H1 (cell line): ENCODE data around the gene IDE. TPM values are rescaled to one million over a fixed set of nuclear protein-coding genes. Genes with fewer than 3 reads are reported as not detected.

Experiments
- CTCF ChIA-PET: fragments of 300-600 bp; sonication (Branson Sonifier 250); formaldehyde crosslinking; loops from one replicate; lab custom pipeline; 2021; ENCODE audit not compliant: partially characterized antibody; lab: Charles Lee
- POLR2A ChIA-PET: fragments of 300-600 bp; sonication (Branson Sonifier 250); formaldehyde crosslinking; loops from one replicate; lab custom pipeline; 2021; ENCODE audit warnings: inconsistent platforms; ENCODE audit not compliant: partially characterized antibody; lab: Charles Lee
- DNase-seq, 2 experiments: peaks; one replicate each; pipeline versions ENCODE4 v3.0.0 to v3.0.0-alpha.2; 2010 to 2022; ENCODE audit warnings: low spot score in 2 of 2, low read depth in 1 of 2, mixed read lengths in 1 of 2
- FAIRE-seq: peaks from 2 replicates; lab custom pipeline; 2011; peaks lifted over from hg19 to GRCh38; lab: Jason Lieb, UNC
- H2AFZ ChIP-seq: 2 replicates; pipeline ENCODE4 v1.8.1; 2012; ENCODE audit warnings: low read length, inconsistent platforms
- H2AK5ac ChIP-seq: 2 replicates; pipeline ENCODE4 v1.6.1; 2013; ENCODE audit warnings: low read depth, low read length
- H2BK120ac ChIP-seq: replicated peaks from 2 replicates; pipeline ENCODE3; 2013; ENCODE audit warnings: low read depth, low read length, inconsistent platforms
- H2BK12ac ChIP-seq: 2 replicates; pipeline ENCODE4 v1.6.1; 2013; ENCODE audit warnings: low read depth, low read length
- H2BK15ac ChIP-seq: 2 replicates; pipeline ENCODE4 v1.6.1; 2013; ENCODE audit warnings: low read length
- H2BK20ac ChIP-seq: 2 replicates; pipeline ENCODE4 v1.6.1; 2013; ENCODE audit warnings: low read length
- H2BK5ac ChIP-seq: 2 replicates; pipeline ENCODE4 v1.6.1; 2013; ENCODE audit warnings: low read depth, low read length
- H3K14ac ChIP-seq: 2 replicates; pipeline ENCODE4 v1.6.1; 2013; ENCODE audit warnings: inconsistent platforms; ENCODE audit not compliant: insufficient read length
- H3K18ac ChIP-seq: 2 replicates; pipeline ENCODE4 v1.6.1; 2013; ENCODE audit warnings: low read length; ENCODE audit errors: extremely low read depth
- H3K23ac ChIP-seq: 2 replicates; pipeline ENCODE4 v1.6.1; 2013; ENCODE audit warnings: inconsistent platforms; ENCODE audit not compliant: insufficient read length
- H3K23me2 ChIP-seq: 2 replicates; pipeline ENCODE4 v1.6.1; 2013; ENCODE audit warnings: low read depth, low read length
- H3K27ac ChIP-seq: 2 replicates; pipeline ENCODE4 v1.6.1; 2011; ENCODE audit warnings: low read depth, low read length, inconsistent platforms
- H3K27me3 ChIP-seq, 4 experiments: replicated peaks in 1 of 4; 1 replicate in 1 of 4; 2 replicates in 3 of 4; pipeline versions ENCODE4 v1.6.1 to v1.8.1; 2011 to 2013; ENCODE audit warnings: low read length in 3 of 4, mild to moderate bottlenecking in 3 of 4, inconsistent platforms in 2 of 4, mixed read lengths in 2 of 4, moderate library complexity in 1 of 4; ENCODE audit not compliant: control insufficient read depth in 3 of 4, insufficient read depth in 3 of 4; ENCODE audit errors: extremely low read depth in 1 of 4
- H3K36me3 ChIP-seq, 4 experiments: 2 replicates each; pipeline versions ENCODE4 v1.6.1 to v1.8.1; 2011 to 2013; ENCODE audit warnings: mild to moderate bottlenecking in 4 of 4, low read length in 3 of 4, moderate library complexity in 2 of 4, control low read depth in 1 of 4, inconsistent platforms in 1 of 4; ENCODE audit not compliant: insufficient read depth in 4 of 4, control insufficient read depth in 2 of 4
- H3K4ac ChIP-seq: replicated peaks from 2 replicates; pipeline ENCODE3; 2013; ENCODE audit warnings: low read length, low read depth, mixed read lengths, inconsistent platforms; ENCODE audit not compliant: insufficient read length
- H3K4me1 ChIP-seq, 4 experiments: replicated peaks in 1 of 4; 1 replicate in 1 of 4; 2 replicates in 3 of 4; pipeline versions ENCODE4 v1.6.1 to v1.8.1; 2011 to 2013; ENCODE audit warnings: low read length in 3 of 4, inconsistent platforms in 2 of 4, mixed read lengths in 1 of 4; ENCODE audit not compliant: insufficient read depth in 4 of 4, control insufficient read depth in 3 of 4
- H3K4me2 ChIP-seq, 2 experiments: 2 replicates each; pipeline versions ENCODE4 v1.6.1 to v1.8.1; 2011 to 2013; ENCODE audit warnings: low read depth in 2 of 2, low read length in 2 of 2, control low read depth in 1 of 2, inconsistent platforms in 1 of 2, mild to moderate bottlenecking in 1 of 2; ENCODE audit not compliant: insufficient read depth in 1 of 2
- H3K4me3 ChIP-seq, 4 experiments: fragments of 200-600, 300-600 bp in 1 of 4; sonication (generic), shearing (Covaris generic), sonication (Bioruptor Twin) in 1 of 4; 2 replicates each; pipeline versions ENCODE4 v1.5.1 to v1.8.1; 2011 to 2016; ENCODE audit warnings: low read length in 4 of 4, low read depth in 3 of 4, control low read depth in 2 of 4, inconsistent platforms in 2 of 4, mild to moderate bottlenecking in 2 of 4, mixed read lengths in 1 of 4, moderate library complexity in 1 of 4; ENCODE audit not compliant: insufficient read depth in 2 of 4; ENCODE audit errors: extremely low read depth in 1 of 4
- H3K56ac ChIP-seq: replicated peaks from 2 replicates; pipeline ENCODE3; 2013; ENCODE audit warnings: low read depth, mild to moderate bottlenecking, mixed read lengths, low read length, inconsistent platforms; ENCODE audit not compliant: insufficient read length
- H3K79me1 ChIP-seq: 2 replicates; pipeline ENCODE4 v1.6.1; 2013; ENCODE audit warnings: low read depth, low read length, control low read depth
- H3K79me2 ChIP-seq, 2 experiments: 2 replicates each; pipeline versions ENCODE4 v1.6.1 to v1.8.1; 2012 to 2013; ENCODE audit warnings: low read length in 2 of 2, mild to moderate bottlenecking in 2 of 2, inconsistent platforms in 1 of 2; ENCODE audit not compliant: insufficient read depth in 2 of 2, control insufficient read depth in 1 of 2
- H3K9ac ChIP-seq, 4 experiments: replicated peaks in 1 of 4; 1 replicate in 1 of 4; 2 replicates in 3 of 4; pipeline versions ENCODE4 v1.6.1 to v1.8.1; 2011 to 2013; ENCODE audit warnings: low read depth in 3 of 4, low read length in 3 of 4, control low read depth in 2 of 4, mild to moderate bottlenecking in 2 of 4, moderate library complexity in 2 of 4, inconsistent platforms in 1 of 4; ENCODE audit errors: extremely low read depth in 1 of 4
- H3K9me3 ChIP-seq, 2 experiments: 2 replicates each; pipeline versions ENCODE4 v1.6.1 to v1.8.1; 2012 to 2013; ENCODE audit warnings: mild to moderate bottlenecking in 2 of 2, moderate library complexity in 2 of 2, control low read depth in 1 of 2, inconsistent platforms in 1 of 2, low read depth in 1 of 2, low read length in 1 of 2, mixed read lengths in 1 of 2; ENCODE audit not compliant: insufficient read depth in 2 of 2
- H4K20me1 ChIP-seq, 2 experiments: replicated peaks in 1 of 2; 2 replicates each; pipeline versions ENCODE3 to v1.8.1; 2011 to 2013; ENCODE audit warnings: inconsistent platforms in 2 of 2, low read length in 2 of 2, mild to moderate bottlenecking in 1 of 2; ENCODE audit not compliant: insufficient read depth in 2 of 2, control insufficient read depth in 1 of 2
- H4K5ac ChIP-seq: 2 replicates; pipeline ENCODE4 v1.6.1; 2013; ENCODE audit warnings: low read length, low read depth, mixed read lengths, inconsistent platforms; ENCODE audit not compliant: insufficient read length
- H4K8ac ChIP-seq: 2 replicates; pipeline ENCODE4 v1.8.0; 2013; ENCODE audit warnings: mild to moderate bottlenecking, moderate library complexity, low read length, inconsistent platforms; ENCODE audit not compliant: insufficient read depth; ENCODE audit errors: extremely low read depth
- H4K91ac ChIP-seq: replicated peaks from 2 replicates; pipeline ENCODE3; 2013; ENCODE audit warnings: low read length, mixed read lengths, inconsistent platforms; ENCODE audit not compliant: insufficient read length
- ATF2 ChIP-seq: IDR thresholded peaks from 2 replicates; pipeline ENCODE4 v1.6.1; 2012; ENCODE audit warnings: low read length, inconsistent platforms
- BACH1 ChIP-seq: IDR thresholded peaks from 2 replicates; pipeline ENCODE4 v1.6.1; 2012; ENCODE audit warnings: low read length, improper control_type of control experiment
- CBX8 ChIP-seq: fragments of 300-800, 300-1000 bp; sonication (generic); IDR thresholded peaks from 2 replicates; pipeline ENCODE4 v1.7.1; 2016; ENCODE audit warnings: low read depth, low read length, borderline replicate concordance
- EP300 ChIP-seq, 2 experiments: IDR thresholded peaks; 1 replicate in 1 of 2; 2 replicates in 1 of 2; pipeline ENCODE4 v1.6.1; 2011 to 2012; ENCODE audit warnings: low read depth in 2 of 2, low read length in 2 of 2, mild to moderate bottlenecking in 2 of 2, borderline replicate concordance in 1 of 2, inconsistent platforms in 1 of 2, moderate library complexity in 1 of 2
- FOSL1 ChIP-seq: IDR thresholded peaks from 2 replicates; pipeline ENCODE4 v1.6.1; 2011; ENCODE audit warnings: mild to moderate bottlenecking, low read depth, low read length, moderate library complexity; ENCODE audit not compliant: insufficient read depth
- NRF1 ChIP-seq: IDR thresholded peaks from 2 replicates; pipeline ENCODE4 v1.6.1; 2011; ENCODE audit warnings: mild to moderate bottlenecking, low read depth, low read length, improper control_type of control experiment
- POU5F1 ChIP-seq: IDR thresholded peaks from 2 replicates; pipeline ENCODE4 v1.6.1; 2011; ENCODE audit warnings: low read depth, mild to moderate bottlenecking, low read length, moderate library complexity
- RBBP5 ChIP-seq: IDR thresholded peaks from 2 replicates; pipeline ENCODE4 v1.7.1; 2012; ENCODE audit warnings: low read depth, mild to moderate bottlenecking, inconsistent platforms, low read length, moderate library complexity, borderline replicate concordance
- SAP30 ChIP-seq: fragments of 300-600 bp; sonication (generic); IDR thresholded peaks from 2 replicates; pipeline ENCODE4 v1.7.1; 2012; ENCODE audit warnings: low read length, moderate library complexity, mild to moderate bottlenecking, inconsistent platforms; ENCODE audit not compliant: insufficient read depth, insufficient replicate concordance
- SIX5 ChIP-seq: IDR thresholded peaks from 2 replicates; pipeline ENCODE4 v1.6.1; 2011; ENCODE audit warnings: mild to moderate bottlenecking, low read depth, low read length
- WGBS, 2 experiments: shearing (Covaris generic) in 1 of 2; methylation state at CpG; one replicate each; pipeline versions ENCODE4 v1.1.6 to v1.1.7; 2013 to 2015; ENCODE audit warnings: low lambda C conversion rate in 2 of 2, mixed read lengths in 2 of 2, inconsistent platforms in 1 of 2, low coverage in 1 of 2, missing lambda C conversion rate in 1 of 2; ENCODE audit not compliant: insufficient replicate concordance in 2 of 2, insufficient coverage in 1 of 2, insufficient read length in 1 of 2; ENCODE audit errors: extremely low coverage in 1 of 2, missing lambda C conversion rate in 1 of 2; 5-methylcytosine and 5-hydroxymethylcytosine counted together
- polyA plus RNA-seq, 7 experiments: library from polyadenylated mRNA; depleted of rRNA in 3 of 7; stranded (reverse) in 5 of 7; unstranded in 2 of 7; fragments of >200 nt in 5 of 7; fragments of 200-250 nt in 2 of 7; gene quantifications; 1 replicate in 5 of 7; 2 replicates in 1 of 7; 4 replicates in 1 of 7; pipeline versions ENCODE4 v1.2.1 to v1.2.3, GENCODE V29; 2011 to 2013; ENCODE audit warnings: missing spikeins in 2 of 7, mixed read lengths in 2 of 7
- total RNA-seq: library from RNA; stranded (reverse); fragmentation: NEBNext Ultra II Directional; extraction: Animal tissue kit (Norgen Biotek cat#: 25700); gene quantifications from 2 replicates; pipeline ENCODE4 v1.2.1, GENCODE V29; 2021

Gene IDE
- total and polyA plus RNA-seq, 2 of the 8 experiments (the other 6 are each of a cell fraction or from before 2014, with no cell fraction given): 12.7 to 52.7 TPM

GRCh38 chr10:92545556-92545955 is 28.3 kb downstream of the IDE start:
- Histone ChIP-seq H3K4me2 (no peak overlapping the region), H2BK5ac (no peak overlapping the region), H3K23ac (no peak overlapping the region), H3K9me3 (no peaks in the 10 kb centered on the region), H3K23me2 (no peaks in the 10 kb centered on the region), H3K27ac (no peak overlapping the region), H3K56ac (no peak overlapping the region), H2BK12ac (no peak overlapping the region), H3K14ac (no peak overlapping the region), H4K20me1 (peaks cover 0 to 2% of the 10 kb centered on the region in 2 experiments), H2BK120ac (no peak overlapping the region), H3K4me3 (no peak overlapping the region), H4K8ac (no peak overlapping the region), H2AFZ (no peak overlapping the region), H2AK5ac (no peak overlapping the region), H3K79me2 (peaks cover 3 to 41% of the 10 kb centered on the region in 2 experiments; a peak in 3 of 4 replicates), H4K91ac (no peak overlapping the region), H3K79me1 (no peaks in the 10 kb centered on the region; the same call in 1 of the 2 replicates), H3K18ac (no peak overlapping the region), H3K9ac (no peak overlapping the region), H2BK20ac (no peak overlapping the region), H3K4ac (no peak overlapping the region), H4K5ac (no peak overlapping the region), H3K4me1 (peaks cover 0 to 5% (median 1%) of the 10 kb centered on the region in 4 experiments; a peak in 3 of 7 replicates), H3K36me3 (no peaks in the 10 kb centered on the region), H3K27me3 (no peaks in the 10 kb centered on the region), H2BK15ac (no peak overlapping the region)
- POLR2A ChIA-PET: interaction anchor here (0.6 to 1.6 kb wide), 3 partner anchors 26 to 1785 kb away, joined by 3 to 5 read pairs (median 3); partner anchors contain the start of gene IDE
- DNase-seq (no peak), FAIRE-seq (no peak)
- TF ChIP-seq EP300 (IDR thresholded peaks at IDR 0.05; ENCODE audit: borderline replicate concordance in 1 of 2, low read depth in 2 of 2, low read length in 2 of 2) (no peak), SAP30 (no peak), ATF2 (no peak), FOSL1 (no peak), CBX8 (no peak), BACH1 (no peak), SIX5 (no peak), POU5F1 (no peak), NRF1 (no peak), RBBP5 (no peak)
- 71% methylated on average over 1 of the region's 1 CpG; no CpG with 5 or more reads in 1 of the 2 experiments for WGBS, 2 experiments
- CTCF ChIA-PET: interaction anchor here (0.9 to 1.8 kb wide), 6 partner anchors 11 to 33 kb away, joined by 3 to 9 read pairs (median 4); partner anchors contain the start of gene IDE
